NOMO-1 treated with dmso at 0.1 percent for 144 hours (cell line): Measurements from ENCODE around the gene LRP1B.

Experiments
- DNase-seq: peaks from one replicate; lab custom pipeline; 2025; ENCODE audit not compliant: unreplicated experiment; lab: John Stamatoyannopoulos, UW

Gene LRP1B

DNA sequence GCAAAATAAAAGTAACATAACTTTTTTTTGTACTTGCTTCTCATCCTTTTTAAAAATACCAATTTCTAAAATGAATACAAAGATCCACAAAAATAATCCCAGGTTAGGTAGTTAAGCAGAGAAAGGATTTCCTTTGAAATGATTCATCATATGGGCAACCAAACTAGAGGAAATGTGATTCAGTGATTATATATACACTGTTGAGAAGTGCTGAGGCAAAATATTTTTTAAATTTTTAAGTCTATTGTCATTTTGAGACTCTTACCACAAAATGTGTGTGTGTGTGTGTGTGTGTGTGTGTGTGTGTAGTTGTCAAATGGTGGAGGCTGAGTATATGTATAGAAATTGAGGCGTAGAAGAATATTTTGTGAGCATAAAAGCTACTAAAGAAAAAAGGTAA, 1075.3 kb downstream of the LRP1B start:
- DNase-seq, result no peak

DNA sequence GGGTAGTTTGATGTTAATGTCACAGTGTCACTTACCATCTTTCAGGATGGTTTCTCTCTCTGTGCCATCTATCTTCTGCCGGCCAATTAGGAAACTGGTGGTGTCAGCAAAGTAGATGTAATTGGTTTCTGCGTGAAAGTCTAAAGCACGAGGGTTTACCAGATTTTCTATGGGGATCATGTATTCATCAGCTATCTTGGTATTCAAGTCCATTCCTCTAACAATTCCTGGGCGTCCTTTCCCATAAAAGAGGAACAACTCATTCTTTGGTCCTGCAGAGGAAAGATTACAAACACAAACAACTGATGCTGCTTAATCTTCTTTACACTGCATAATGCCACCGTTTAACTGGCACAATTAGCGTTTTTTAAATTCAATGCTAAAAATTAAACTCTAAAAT, 1081.9 kb downstream of the LRP1B start:
- DNase-seq, result no peak

DNA sequence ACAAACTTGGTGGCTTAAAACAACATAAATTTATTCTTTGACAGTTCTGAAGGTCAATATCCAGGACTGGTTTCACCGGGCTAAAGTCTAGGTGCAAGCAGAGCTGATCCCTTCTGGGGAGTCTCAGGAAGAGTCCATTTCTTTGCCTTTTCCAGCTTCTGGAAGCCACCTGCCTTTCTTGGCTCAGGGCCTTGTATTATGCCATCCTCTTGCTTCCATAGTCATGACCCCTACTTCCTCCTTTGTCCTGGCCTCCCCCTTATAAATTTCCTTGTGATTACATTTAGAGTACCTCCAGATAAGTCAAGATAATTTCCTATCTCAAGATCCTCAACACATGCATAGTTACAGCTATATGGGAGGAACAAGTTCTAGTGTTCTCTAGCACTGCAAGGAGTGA, 1089.5 kb downstream of the LRP1B start:
- DNase-seq, result no peak

DNA sequence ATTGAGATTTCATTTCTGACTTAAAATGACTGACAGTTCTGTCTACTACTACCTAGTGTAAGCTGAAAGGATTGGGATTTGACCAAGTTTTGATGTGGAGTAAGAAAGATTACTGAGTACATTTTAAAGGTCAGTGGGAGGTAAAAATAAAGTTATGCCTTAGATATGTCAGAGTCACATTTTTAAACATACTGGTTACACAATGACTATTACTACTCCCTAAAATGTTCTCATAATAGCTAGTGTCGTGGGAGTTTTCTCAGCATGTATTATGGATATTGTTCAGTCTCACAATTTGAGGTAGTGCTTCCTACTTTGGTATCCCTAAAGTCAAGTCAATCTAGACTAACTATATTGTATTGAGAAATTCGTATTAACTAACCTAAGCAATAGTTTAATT, 1092.5 kb downstream of the LRP1B start:
- DNase-seq, result no peak

DNA sequence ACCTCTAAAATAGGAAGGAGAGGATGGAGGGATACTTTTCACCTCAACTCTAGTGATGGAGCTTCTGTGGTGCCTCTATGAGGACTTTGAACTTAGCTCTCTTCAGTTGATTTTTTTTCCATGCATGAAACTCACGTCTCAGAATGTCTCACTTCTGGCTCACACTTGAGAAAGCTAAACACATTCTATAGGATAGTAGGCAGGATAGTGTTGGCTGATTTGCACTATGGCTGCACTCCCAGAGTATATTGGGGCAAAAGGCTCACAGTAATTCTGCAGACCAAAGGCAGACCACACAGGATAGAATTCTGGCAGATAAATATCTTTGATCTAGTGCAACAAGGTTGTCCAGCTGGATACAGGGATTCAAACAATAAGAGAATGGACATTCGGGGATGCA, 1093.5 kb downstream of the LRP1B start:
- DNase-seq, result no peak

DNA sequence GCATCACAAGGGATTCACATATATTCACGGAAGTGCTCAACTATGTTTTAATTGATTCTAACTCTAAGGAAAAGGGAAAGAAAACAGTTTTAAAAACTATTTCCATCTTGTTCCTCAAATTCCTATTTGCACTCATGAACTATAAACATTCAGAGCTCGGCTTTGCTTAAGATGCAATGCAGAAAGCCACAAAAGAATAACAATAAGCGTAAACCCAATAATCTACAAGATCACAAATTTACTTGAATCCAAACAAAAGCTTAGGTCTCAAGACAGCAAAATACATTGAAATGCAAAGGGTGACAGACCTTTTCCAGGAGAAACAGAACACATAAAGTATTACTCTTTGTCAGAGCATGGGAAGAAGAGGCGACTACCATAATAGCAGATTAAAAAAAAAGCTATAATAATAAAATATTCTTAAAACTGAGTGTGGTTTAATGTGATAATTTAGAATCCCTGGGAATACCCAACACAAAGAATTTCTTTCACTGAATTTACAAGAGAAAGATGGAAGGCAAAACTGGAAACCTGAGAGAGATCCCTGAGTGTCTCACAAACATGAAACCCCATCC, 1094.9 kb downstream of the LRP1B start:
- no peak for DNase-seq

DNA sequence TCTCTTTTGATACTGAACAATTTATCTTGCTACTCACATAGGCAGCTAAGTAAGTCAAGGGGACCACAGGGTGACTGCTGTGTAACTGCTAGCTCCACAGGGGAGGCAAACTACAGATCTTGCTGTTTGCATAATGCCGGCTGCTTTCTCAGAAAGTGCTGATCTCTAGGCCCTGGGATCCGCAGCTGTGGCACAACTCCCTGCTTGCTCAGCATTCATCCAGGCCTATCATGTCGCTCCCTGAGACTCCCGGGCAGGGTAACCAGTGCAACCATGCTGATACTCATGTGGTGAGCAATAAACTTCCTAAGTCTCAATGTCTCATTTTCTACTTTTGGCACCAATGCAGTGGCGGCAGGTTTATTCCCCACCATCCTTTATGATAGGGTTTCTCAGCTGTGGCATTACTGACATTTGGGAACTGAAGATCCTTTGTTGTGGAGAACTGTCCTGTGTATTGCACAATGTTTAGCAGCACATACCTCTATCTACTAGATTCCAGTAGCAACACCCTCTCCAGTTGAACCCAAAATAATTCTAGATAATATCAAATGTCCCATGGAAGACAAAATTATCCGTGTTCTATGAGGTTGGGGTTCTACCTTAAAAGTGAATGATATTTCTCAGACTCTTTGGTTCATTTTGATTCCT, 1101.3 kb downstream of the LRP1B start:
- DNase-seq, result no peak

DNA sequence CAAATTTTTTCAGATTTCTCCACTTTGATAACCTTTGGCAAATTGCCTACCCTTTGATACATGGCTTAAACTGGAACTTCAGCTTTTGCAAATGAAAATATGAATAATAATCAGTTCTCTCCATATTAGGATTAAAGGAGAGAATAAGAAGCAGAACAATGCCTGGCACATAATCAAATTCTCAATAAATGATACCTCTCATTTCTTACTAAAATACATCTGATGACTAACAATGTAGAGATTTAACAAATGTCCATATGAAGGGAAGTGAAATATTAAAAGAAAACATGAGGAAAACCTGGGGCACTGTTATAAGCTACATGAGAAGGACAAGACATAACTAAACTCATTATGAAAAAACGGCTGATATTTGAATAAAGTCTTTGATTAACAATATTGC, 1103.6 kb downstream of the LRP1B start:
- DNase-seq, result no peak

DNA sequence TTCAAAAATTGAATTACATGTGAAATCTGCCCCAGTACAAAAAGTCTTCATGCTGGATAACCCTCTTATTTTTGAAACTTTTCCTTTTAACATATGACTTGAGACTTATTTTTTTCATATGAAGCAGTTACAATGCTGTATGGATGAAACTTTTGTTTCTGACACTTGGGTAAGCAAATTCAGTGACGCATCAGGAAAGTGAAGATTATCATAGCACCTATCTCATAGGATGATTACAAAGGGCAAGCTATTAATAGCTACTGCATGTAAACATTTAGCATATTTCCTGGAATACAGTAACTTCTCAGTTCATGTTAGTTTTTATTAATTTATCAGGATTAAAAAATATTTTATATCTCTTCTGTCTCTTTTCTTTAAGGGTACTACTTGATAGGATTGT, 1109.2 kb downstream of the LRP1B start:
- DNase-seq, result no peak

DNA sequence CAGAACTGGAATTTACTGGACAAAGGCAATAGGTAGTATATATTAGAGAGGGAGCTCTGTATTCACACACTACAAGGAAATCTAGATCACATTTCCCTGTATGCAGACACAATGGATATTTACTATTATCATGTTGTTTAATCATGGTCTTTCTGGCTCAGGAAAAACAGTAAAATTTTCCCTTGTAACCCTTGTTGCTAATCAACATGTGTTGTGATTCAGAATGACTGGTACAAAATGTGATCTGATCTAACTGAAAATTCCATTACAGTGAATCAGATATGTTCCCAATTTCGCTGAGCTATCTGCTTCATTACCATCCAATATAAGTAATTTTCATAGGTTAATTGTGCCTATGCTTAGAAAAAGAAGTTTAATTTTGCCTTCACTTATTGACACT, 1109.7 kb downstream of the LRP1B start:
- DNase-seq, result no peak

DNA sequence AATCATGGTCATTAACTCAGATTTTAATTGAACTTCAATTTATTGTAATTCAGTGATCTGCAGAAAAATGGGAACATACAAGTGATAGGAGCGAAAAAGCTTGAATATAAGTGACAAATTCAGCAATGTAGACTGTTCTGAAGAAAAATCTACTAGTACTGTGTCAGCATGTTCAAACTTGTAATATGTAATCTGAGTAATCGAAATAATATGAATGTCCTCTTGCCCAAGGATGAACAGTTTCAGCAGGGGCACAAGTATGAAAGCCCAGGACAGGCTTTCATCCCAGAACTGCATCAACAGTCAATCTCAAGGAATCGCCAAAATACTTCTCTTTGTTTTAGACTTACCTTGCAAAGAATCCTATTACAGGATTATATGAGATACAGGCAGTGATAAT, 1110.5 kb downstream of the LRP1B start:
- no peak for DNase-seq

DNA sequence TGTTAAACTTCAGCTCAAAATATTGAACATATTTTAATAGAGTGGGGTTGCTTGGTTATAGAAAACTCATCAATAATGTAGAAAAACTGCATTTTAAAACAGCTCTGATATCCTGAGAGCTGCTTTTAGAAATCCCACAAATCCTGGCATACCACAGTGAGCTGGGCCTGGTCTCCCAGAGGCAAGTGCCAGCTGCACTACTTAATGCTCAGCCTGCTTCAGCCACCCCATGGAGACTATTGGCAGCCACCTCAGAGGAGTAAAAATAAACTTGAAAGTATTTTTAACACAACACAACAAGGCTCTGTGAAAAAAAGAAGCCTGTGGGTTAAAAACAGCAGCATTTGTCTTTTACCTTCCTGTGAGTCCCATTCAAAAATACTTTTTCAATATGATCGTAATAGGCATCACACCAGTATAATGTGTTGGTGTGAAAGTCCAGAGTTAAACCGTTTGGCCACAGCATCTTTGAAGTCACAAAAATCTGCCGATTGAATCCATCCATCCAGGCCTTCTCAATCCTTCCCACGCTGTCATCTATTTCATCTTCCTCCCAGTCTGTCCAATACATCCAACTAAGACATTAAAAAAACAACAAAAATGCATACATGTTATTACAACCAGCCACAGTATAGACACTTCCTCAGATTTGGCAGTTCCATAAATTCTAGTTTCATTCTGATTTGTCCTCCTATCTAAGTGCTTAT, 1115.3 kb downstream of the LRP1B start:
- DNase-seq, result no peak

DNA sequence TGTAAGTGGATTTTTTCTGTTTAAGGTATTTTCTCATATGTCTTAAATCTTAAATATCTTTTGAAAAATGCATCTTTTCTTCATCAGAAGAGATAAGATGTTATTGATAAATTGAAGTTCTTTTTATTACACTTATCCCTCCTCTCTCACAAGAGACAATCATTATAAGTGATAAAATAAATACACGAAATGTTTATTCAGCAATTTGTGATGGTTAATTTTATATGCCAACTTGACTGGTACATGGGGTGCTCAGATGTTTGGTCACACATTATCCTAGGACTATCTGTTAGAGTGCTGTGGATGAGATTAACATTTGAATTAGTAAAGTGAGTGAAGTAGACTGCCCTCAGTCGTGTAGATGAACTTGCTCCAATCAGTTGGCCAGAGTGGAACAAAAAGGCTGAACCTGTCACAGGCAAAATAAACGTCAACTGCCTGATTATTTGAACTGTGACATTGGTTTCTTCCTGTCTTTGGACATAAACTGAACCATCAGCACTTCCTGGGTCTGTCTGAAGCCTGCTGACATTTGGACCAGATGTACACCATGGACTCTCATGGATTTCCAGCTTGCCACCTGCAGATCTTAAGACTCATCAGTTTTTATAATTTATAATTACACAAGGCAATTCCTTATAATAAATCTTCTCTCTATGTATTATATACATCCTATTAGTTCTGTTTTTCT, 1126.7 kb downstream of the LRP1B start:
- DNase-seq, result no peak

DNA sequence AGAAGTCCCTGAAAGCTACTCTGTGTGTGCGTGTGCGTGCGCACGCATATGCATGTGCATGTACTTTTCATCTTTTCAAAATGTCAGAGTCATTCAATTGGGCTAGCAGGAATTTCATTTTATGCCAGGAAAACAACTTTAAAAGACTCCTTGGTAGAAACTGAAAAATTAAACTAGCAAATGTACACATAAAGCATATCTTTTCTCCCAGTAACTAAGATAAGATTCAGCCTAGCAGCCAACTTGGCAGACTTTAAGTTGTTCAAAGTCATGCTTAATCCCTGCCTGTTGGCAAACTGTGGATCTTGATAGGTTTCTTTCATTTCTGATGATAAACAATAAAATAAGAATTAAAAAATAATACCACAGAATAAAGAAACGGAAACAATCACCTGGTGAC, 1129.1 kb downstream of the LRP1B start:
- DNase-seq, result no peak

DNA sequence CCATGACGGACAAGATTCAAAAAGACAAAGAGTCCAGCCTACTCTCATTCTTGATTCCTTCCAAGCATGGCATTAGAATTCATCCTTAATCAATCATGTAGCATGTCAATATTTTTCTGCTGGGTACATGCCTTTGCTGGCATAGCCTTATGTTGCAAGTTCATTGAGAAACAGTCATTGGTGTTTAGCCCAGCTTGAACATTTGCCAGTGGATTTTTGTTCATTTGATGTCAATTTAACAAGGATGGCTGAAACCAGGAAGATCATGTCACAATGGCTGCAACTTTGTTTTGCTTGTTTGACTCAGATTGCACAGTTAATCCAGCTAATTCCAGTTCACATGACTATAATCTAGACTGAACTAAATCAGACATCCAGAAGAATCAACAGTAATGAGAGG, 1132.2 kb downstream of the LRP1B start:
- DNase-seq, result no peak

DNA sequence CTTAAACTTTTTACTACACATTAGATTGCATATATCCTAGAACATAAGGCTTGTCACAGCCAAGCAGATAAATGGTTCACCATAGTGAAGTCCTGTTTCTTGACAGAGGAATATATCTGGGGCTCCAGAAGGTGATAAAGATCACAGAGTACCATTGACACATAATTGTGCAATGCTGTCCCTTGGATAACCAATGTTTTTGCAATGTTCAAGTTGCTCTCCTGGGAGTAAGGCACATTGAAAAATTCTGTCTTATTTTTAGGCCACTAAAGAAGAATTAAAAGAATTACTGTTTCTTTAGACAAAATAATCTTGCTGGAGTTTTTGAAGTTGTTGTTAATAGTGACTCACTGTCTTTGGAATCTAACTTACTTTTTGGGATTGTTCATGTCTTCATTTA, 1132.8 kb downstream of the LRP1B start:
- no peak for DNase-seq

DNA sequence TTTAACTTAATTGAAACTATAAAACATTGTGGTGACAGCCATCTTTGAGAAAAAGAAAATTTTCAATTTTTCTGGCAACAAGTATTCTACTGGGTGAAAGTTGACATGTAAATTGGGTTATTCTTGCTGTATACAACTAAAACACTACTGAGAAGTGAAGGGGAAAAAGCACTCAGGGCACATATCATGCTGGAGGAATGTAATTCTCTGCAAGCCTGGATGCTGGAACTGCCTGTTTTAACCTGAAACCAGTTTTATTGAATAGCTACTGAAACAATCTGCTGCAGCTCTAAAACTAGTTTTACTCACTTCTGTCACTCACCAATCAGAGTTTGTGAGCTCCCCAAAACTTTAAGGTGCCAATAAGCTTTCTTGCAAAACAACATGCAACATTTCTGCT, 1136.0 kb downstream of the LRP1B start:
- no peak for DNase-seq

DNA sequence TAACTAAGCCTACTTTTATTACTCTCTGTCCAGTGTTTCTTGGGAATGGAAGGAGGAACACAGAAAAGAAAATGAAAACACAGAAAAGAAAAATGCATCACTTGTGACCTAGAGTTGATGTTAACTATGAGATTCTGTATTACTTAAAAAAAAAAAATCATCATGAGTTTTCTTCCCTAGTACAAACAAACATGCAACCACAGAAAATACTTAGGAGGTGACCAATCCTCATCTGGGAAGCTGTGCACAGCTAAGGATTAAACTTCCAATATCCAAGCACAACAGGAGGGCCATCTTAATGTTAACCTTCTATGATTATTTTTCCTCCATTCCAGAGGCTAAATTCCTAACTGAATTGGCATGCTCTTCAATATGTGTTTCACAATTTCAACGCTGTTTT, 1140.4 kb downstream of the LRP1B start:
- no peak for DNase-seq

DNA sequence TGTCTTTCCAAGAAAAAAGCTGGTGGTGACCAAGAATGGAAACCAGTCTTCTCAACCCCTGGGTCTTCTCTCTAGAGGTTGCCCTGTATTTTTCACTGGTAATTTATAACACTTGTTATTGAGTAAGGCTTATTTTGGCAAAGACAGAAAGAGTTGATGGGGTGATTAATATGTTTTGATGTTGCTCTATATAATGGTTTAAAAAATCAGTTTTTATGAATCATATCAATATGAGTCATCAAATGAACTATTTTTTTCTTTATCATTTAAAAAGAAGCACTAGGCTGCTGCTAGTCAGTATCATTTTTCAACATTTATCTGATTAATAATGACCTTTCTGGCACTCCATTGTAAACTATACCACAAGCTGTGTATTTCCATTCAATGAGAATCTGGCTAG, 1142.2 kb downstream of the LRP1B start:
- no peak for DNase-seq

DNA sequence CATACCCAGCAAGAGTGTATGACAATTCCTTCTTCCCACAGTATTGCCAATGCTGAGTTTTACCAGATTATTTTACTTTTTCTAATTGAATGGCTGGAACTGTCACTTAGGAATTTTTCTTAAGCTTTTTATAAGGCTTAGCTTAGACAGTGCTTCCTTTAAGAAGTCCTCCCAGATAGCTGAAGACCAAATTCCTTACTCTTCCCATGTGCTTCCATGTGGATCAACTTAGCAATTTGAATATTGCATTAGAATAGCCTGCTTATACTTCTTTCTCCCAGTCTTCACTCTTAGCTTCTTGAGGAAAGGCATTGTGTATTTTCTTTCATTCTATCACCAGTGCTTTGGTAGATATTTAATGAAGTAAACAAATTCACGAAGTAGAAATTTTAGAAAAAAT, 1144.4 kb downstream of the LRP1B start:
- no peak for DNase-seq

DNA sequence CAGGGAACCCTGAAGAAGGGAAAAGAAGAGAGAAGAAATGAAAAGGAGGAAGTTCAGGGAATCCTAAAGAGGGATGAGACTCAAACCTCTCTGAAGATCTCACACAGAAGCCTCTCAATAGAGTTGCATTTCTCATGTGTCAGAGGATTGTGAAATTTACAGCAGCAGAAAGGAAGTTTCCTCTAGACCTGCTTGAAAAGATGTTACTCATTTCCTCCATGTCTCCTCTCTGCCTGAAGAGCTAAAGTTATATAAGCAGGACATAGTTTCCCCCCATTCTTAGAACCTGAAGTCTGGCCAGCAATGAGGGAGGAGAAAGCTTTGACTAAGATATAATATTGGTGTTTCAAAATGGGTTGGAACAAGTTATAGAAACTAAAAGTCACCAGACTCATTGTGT, 1155.6 kb downstream of the LRP1B start:
- DNase-seq, result peak; percentile 47

DNA sequence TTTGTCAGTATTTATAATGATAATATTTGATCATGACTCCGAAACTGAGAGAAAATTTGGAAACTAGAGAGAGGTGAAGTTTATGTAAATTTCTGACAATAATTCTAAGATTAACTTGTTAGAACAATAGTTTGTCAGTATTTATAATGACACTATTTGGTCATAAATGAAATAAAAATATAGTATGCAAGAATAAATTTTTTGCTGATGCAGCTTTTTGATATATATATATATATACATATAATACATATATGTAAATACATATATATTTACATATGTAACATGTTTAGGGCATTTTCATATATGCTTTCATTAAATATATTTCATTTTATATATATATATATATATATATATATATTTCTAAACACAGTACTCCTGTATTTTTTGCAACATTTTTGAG, 1158.1 kb downstream of the LRP1B start:
- no peak for DNase-seq
